CD4-positive, alpha-beta T cell treated with Interleukin-4 for 4 hours (primary cell): ENCODE measurements around the gene DDB1.
A peak's percentile ranks its signal among the peaks of the same experiment; 100 is the strongest.

Experiments
- DNase-seq: peaks from one replicate; pipeline ENCODE4 v3.0.0-alpha.2; 2020

The DDB1 gene

GRCh38 chr11:61354208-61354607 is 21.3 kb upstream of the DDB1 start:
- DNase-seq = no peak

GRCh38 chr11:61353131-61354067 is 20.5 kb upstream of the DDB1 start:
- DNase-seq = no peak

GRCh38 chr11:61352038-61352437 is 19.1 kb upstream of the DDB1 start:
- DNase-seq = no peak

GRCh38 chr11:61350803-61351202 is 17.9 kb upstream of the DDB1 start:
- no peak for DNase-seq

- DNase-seq = no peak
Measured at GRCh38 chr11:61350336-61350735, 17.4 kb upstream of the DDB1 start.

GRCh38 chr11:61349916-61350315 is 17.0 kb upstream of the DDB1 start:
- DNase-seq = no peak

- DNase-seq = no peak
Measured at GRCh38 chr11:61349189-61349751, 16.4 kb upstream of the DDB1 start.

GRCh38 chr11:61347916-61348461 is 15.1 kb upstream of the DDB1 start:
- DNase-seq = no peak

- no peak for DNase-seq
Measured at GRCh38 chr11:61345954-61346843, 13.3 kb upstream of the DDB1 start.

GRCh38 chr11:61345170-61345610 is 12.3 kb upstream of the DDB1 start:
- DNase-seq = no peak

GRCh38 chr11:61343792-61344745 is 11.2 kb upstream of the DDB1 start:
- no peak for DNase-seq

GRCh38 chr11:61342207-61342803 is 9.4 kb upstream of the DDB1 start:
- no peak for DNase-seq

- no peak for DNase-seq
Measured at GRCh38 chr11:61341706-61342105, 8.8 kb upstream of the DDB1 start.

GRCh38 chr11:61340979-61341378 is 8.1 kb upstream of the DDB1 start:
- no peak for DNase-seq

GRCh38 chr11:61339490-61339878 is 6.6 kb upstream of the DDB1 start:
- no peak for DNase-seq

- DNase-seq = no peak
Measured at GRCh38 chr11:61338783-61339489, 6.0 kb upstream of the DDB1 start.

- no peak for DNase-seq
Measured at GRCh38 chr11:61337706-61338470, 5.0 kb upstream of the DDB1 start.

- DNase-seq = peak; percentile 78
Measured at GRCh38 chr11:61336171-61336935, 3.4 kb upstream of the DDB1 start.

GRCh38 chr11:61335355-61335710 is 2.4 kb upstream of the DDB1 start:
- DNase-seq = no peak
